ENCODE data around the gene PHLDB1. TPM values are rescaled to one million over a fixed set of nuclear protein-coding genes. Genes with fewer than 3 reads are reported as not detected.
"Not testable (repeated sequence)": the region's sequence is repeated elsewhere in the genome, so short reads cannot be mapped to it uniquely, and the experiment has no call there.

The PHLDB1 gene
- polyA plus RNA-seq, 1 donor: 132 TPM

- DNase-seq: peak; percentile 85
Measured at GRCh38 chr11:118659314-118659952, 52.0 kb downstream of the PHLDB1 start.

GRCh38 chr11:118659953-118660680, 52.7 kb downstream of the PHLDB1 start:
- DNase-seq: no peak

- no peak for DNase-seq
Measured at GRCh38 chr11:118660681-118661424, 53.4 kb downstream of the PHLDB1 start.

GRCh38 chr11:118661425-118662301, 54.2 kb downstream of the PHLDB1 start:
- no peak for DNase-seq

GRCh38 chr11:118662401-118663271, 55.2 kb downstream of the PHLDB1 start:
- DNase-seq: no peak

GRCh38 chr11:118663381-118663780, 56.0 kb downstream of the PHLDB1 start:
- DNase-seq: no peak

GRCh38 chr11:118663902-118664301, 56.5 kb downstream of the PHLDB1 start:
- no peak for DNase-seq

- no peak for DNase-seq
Measured at GRCh38 chr11:118666371-118666770, 59.0 kb downstream of the PHLDB1 start.

GRCh38 chr11:118670063-118670462, 62.6 kb downstream of the PHLDB1 start:
- no peak for DNase-seq

GRCh38 chr11:118671254-118671653, 63.8 kb downstream of the PHLDB1 start:
- no peak for DNase-seq

GRCh38 chr11:118672846-118673245, 65.4 kb downstream of the PHLDB1 start:
- DNase-seq: no peak

- DNase-seq: no peak
Measured at GRCh38 chr11:118673361-118674081, 66.1 kb downstream of the PHLDB1 start.

GRCh38 chr11:118674082-118674435, 66.6 kb downstream of the PHLDB1 start:
- DNase-seq: no peak

- DNase-seq: no peak
Measured at GRCh38 chr11:118677977-118678376, 70.6 kb downstream of the PHLDB1 start.

- not testable (repeated sequence) for DNase-seq
Measured at GRCh38 chr11:118678908-118679307, 71.5 kb downstream of the PHLDB1 start.

- no peak for DNase-seq
Measured at GRCh38 chr11:118679483-118679882, 72.1 kb downstream of the PHLDB1 start, which contains the start of gene TREH. TREH (minus strand) TSS chr11:118679650; CDS start chr11:118679627, 23 bp downstream.

- no peak for DNase-seq
Measured at GRCh38 chr11:118682372-118682771, 75.0 kb downstream of the PHLDB1 start.

GRCh38 chr11:118682939-118683338, 75.5 kb downstream of the PHLDB1 start:
- DNase-seq: not testable (repeated sequence)

- no peak for DNase-seq
Measured at GRCh38 chr11:118684187-118684586, 76.8 kb downstream of the PHLDB1 start.

GRCh38 chr11:118687906-118688305, 80.5 kb downstream of the PHLDB1 start:
- DNase-seq: no peak

- DNase-seq: not testable (repeated sequence)
Measured at GRCh38 chr11:118688339-118688738, 80.9 kb downstream of the PHLDB1 start.

Measured in hindlimb muscle (tissue), 1 donor.